ENCODE measurements around the gene FFAR3.
A peak's percentile ranks its signal among the peaks of the same experiment; 100 is the strongest.
"Not testable (repeated sequence)": the region's sequence is repeated elsewhere in the genome, so short reads cannot be mapped to it uniquely, and the experiment has no call there.

The FFAR3 gene

GRCh38 chr19:35351411-35352176, 6.7 kb upstream of the FFAR3 start:
- FAIRE-seq = no peak

GRCh38 chr19:35352177-35352447, 6.1 kb upstream of the FFAR3 start:
- no peak for FAIRE-seq

GRCh38 chr19:35352448-35353304, 5.6 kb upstream of the FFAR3 start:
- peak; percentile 33 for FAIRE-seq

GRCh38 chr19:35353635-35354034, 4.6 kb upstream of the FFAR3 start:
- no peak for FAIRE-seq

GRCh38 chr19:35354898-35355297, 3.4 kb upstream of the FFAR3 start:
- FAIRE-seq = no peak

- no peak for FAIRE-seq
Observed at GRCh38 chr19:35355791-35356460, 2.3 kb upstream of the FFAR3 start.

- FAIRE-seq = not testable (repeated sequence)
Observed at GRCh38 chr19:35358834-35359233, 574 bp downstream of the FFAR3 start.

GRCh38 chr19:35359395-35359794, 1.1 kb downstream of the FFAR3 start:
- FAIRE-seq = not testable (repeated sequence)

GRCh38 chr19:35360081-35360480, 1.8 kb downstream of the FFAR3 start:
- not testable (repeated sequence) for FAIRE-seq

GRCh38 chr19:35360880-35361420, 2.7 kb downstream of the FFAR3 start:
- FAIRE-seq = no peak

GRCh38 chr19:35362261-35363000, 4.2 kb downstream of the FFAR3 start:
- no peak for FAIRE-seq

- FAIRE-seq = no peak
Observed at GRCh38 chr19:35363001-35363590, 4.8 kb downstream of the FFAR3 start.

- no peak for FAIRE-seq
Observed at GRCh38 chr19:35363711-35364425, 5.6 kb downstream of the FFAR3 start.

GRCh38 chr19:35365303-35365702, 7.0 kb downstream of the FFAR3 start:
- no peak for FAIRE-seq

GRCh38 chr19:35368378-35368777, 10.1 kb downstream of the FFAR3 start:
- FAIRE-seq = no peak

GRCh38 chr19:35369522-35369921, 11.3 kb downstream of the FFAR3 start:
- no peak for FAIRE-seq

GRCh38 chr19:35370722-35371121, 12.5 kb downstream of the FFAR3 start, which contains the start of gene GPR42:
Gene GPR42, plus strand, starts transcription at chr19:35371068. Its CDS starts 292 bp downstream, at chr19:35371360.
- FAIRE-seq = no peak

- no peak for FAIRE-seq
Observed at GRCh38 chr19:35373492-35373891, 15.2 kb downstream of the FFAR3 start.

GRCh38 chr19:35374031-35374430, 15.8 kb downstream of the FFAR3 start:
- not testable (repeated sequence) for FAIRE-seq

GRCh38 chr19:35375505-35376307, 17.4 kb downstream of the FFAR3 start:
- no peak for FAIRE-seq

- no peak for FAIRE-seq
Observed at GRCh38 chr19:35377656-35378055, 19.4 kb downstream of the FFAR3 start.

Data from G401.6 (cell line).